HG03097 (cell line): ENCODE data around the gene DYNC1LI1.

Experiments used
- ATAC-seq: cut with Tn5 transposase; IDR thresholded peaks from one replicate; pipeline ENCODE4 v1.9.1; 2021; ENCODE audit not compliant: unreplicated experiment, low FRiP score

Gene DYNC1LI1

DNA sequence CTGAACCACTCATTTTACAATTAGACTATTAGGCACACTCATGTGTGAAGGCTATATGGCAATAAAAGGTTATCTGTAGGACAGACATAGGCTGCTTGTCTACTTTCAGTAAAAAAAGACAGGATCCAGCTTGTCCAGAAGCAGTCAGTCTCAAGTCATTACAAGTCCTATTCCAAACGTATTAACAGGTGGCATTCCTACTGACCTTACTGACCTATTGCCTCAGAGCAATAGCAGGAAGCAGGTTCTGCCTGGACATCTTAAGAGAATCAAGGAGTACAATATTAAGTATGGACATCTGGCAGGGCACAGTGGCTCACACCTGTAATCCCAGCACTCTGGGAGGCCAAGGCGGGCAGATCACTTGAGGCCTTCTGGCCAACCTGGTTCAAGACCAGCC lies 75.0 kb downstream of the DYNC1LI1 start:
- ATAC-seq, result no peak

DNA sequence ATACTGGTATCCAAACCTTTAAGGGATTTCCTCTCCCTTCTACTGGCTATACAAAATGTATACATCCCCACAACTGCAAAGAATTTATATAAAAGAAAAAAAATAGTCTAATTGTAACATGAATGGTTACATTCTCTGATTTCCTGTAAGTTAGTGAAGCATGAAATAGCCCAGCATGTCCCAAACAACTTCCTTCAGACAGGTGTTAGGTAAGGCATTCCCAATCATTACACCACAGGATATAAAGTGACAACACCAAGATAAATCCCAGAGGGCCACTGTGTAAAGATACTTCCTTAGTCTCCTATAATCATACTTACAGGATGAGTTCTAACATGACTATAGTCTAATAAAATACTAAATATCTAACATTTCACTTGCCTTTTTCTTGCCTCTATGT lies 75.6 kb downstream of the DYNC1LI1 start:
- no peak for ATAC-seq

DNA sequence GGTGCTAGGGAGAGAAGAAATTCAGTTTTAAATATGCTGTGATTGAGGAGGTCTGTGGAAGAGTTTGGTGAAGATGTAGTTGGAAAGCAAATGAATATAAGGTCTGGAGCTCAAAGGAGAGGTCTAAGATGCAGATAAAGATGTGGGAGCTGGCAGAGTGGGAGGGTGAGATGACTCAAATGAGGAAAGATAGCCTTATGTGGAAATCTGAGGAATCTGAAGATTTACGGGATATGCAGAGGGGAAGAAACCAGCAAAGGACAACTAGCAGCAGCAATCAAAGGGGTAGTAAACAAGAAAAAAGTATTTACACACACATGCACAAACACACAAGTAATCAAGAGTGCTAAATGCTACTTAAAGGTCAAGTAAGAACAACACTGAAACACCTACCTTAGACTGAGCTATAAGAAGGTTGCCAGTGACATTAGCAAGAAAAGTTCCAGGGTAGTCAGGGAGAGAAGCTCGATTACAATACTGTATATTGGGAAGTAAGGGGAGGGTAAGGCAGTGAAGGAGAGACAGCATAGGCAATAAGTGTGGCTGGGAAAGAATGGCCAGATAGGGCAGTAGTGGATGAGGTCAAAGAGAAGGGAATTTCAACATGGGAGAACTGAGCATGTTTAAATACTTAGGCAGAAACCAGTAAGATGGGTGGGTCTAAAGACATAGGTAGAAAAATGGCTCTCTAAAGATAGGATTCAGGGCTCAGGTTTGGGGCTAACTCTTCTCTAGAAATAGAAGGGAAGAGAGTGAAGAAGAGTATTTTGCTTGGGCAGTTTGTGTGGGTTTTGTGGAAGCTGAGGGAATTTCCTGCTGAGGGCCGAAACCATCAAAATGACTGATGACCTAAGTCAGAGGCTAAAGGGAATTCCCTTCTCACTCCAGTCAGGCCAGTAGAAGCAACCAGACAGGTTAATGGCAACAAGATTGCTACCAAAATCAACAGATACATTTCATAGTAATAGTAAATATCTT lies 76.9 kb downstream of the DYNC1LI1 start:
- peak; percentile 81 for ATAC-seq

GRCh38 chr3:32492684-32493436 lies 77.8 kb downstream of the DYNC1LI1 start:
- ATAC-seq, result no peak

DNA sequence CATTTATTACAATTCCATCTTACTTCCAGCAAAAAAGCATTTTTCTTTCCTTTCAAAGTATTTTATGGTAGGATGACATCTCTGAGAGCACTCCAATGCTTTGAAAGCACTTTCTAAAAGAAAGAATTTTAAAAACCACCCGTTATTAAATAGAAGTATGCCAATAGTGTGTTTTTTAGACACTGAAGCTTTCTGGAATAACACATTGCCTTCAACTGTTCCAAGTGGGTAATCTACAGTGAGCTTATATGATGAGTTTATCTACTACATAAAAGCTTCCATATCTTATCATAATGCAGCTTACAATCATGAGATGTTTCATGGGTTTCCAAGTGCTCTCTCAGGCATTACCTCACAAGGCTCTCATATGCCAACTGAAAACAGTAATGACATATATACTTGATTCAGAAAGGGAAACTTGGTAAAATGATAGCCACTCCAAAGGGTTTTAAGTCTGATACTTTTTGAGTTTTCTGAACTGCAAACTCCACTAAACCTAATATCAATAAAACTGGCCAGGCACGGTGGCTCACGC lies 82.1 kb downstream of the DYNC1LI1 start:
- no peak for ATAC-seq

DNA sequence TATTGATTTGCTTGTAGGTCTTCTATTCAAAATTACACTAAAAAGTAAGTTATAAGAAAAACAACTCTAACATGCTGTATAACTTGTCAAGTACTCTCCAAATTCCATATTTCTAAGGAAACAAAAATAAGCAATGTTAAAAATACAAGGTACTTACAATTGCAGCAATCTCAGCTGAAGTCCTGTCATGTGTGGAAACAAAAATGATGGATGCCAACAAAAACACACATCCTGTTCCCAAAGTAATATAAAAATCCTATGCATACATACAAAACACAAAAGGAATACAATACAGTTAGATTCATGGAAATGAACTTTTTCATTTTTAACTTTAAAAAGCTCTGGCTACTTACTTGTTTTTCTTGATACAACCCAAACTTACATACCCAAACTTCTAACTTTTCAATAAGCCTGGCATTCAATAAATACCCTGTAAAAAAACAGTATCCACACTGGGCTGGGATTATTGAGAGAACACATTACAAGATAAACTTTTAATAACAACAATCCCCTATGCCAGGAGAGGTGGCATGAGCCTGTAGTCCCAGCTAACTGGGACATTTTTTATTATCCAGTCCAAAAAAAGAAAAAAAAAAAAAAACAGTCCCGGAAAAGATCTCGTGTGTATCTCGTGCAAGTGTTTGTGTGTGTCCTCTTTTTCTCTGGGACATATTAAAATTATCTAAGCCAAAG lies 82.7 kb downstream of the DYNC1LI1 start:
- no peak for ATAC-seq

- ATAC-seq, result no peak
Measured at GRCh38 chr3:32484436-32484835, 86.2 kb downstream of the DYNC1LI1 start.

GRCh38 chr3:32483772-32484171 lies 86.9 kb downstream of the DYNC1LI1 start:
- ATAC-seq, result no peak

DNA sequence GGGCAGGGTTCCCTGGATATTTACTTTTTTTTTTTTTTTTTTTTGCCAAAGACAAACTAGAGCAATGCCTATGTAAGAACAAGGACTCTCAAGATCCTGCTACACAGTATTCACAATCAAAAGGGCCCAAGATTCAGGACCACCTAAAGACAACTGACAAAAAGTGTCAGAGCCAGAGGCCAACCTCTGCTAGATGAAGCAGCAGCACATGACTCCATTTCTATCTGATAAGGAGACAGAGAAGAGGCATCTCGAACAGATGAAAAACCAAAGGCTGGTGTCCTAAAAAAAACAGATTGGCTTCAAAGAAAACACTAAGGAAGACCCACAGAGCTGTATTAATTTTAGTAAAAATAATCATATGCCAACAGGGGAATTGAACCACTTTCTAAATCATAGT lies 88.0 kb downstream of the DYNC1LI1 start:
- ATAC-seq, result no peak

GRCh38 chr3:32481791-32482631 lies 88.6 kb downstream of the DYNC1LI1 start:
- no peak for ATAC-seq

DNA sequence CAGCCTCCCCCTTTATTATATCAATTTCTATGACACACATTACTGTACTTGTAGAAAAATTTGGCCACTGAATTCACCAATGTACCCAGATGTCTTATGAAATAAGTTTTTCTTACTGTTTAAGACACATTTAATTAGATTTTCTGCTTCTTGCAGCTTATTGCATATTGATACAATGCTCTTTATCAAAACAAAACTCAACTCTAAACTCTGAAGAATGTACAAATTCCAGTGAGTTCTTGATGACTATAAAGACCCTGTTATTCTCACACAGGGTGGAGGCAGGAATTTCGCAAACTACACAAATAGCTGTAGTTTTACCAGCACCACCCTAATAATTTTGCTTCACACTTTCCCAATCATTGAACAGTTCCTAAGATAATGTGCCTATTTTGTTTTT lies 90.1 kb downstream of the DYNC1LI1 start:
- no peak for ATAC-seq
